HEK293 (cell line): Measurements from ENCODE around the gene GRM2.

Experiments
- ATF2 ChIP-seq: fragments of 450-650 bp; formaldehyde crosslinking; IDR thresholded peaks from 2 replicates; pipeline ENCODE4 v1.5.1; 2016; ENCODE audit warnings: missing biosample characterization, missing genetic modification characterization, low read depth
- GFI1B ChIP-seq: fragments of 450-650 bp; formaldehyde crosslinking; IDR thresholded peaks from 2 replicates; pipeline ENCODE4 v1.5.1; 2016; ENCODE audit warnings: missing biosample characterization, missing genetic modification characterization
- INSM2 ChIP-seq: fragments of 450-650 bp; formaldehyde crosslinking; IDR thresholded peaks from 2 replicates; pipeline ENCODE4 v1.5.1; 2016; ENCODE audit warnings: missing biosample characterization, missing genetic modification characterization
- KLF1 ChIP-seq: fragments of 450-650 bp; formaldehyde crosslinking; IDR thresholded peaks from 2 replicates; pipeline ENCODE4 v1.5.1; 2016; ENCODE audit warnings: missing biosample characterization, missing genetic modification characterization
- KLF9 ChIP-seq: fragments of 450-650 bp; formaldehyde crosslinking; IDR thresholded peaks from 2 replicates; pipeline ENCODE4 v1.5.1; 2016; ENCODE audit warnings: missing biosample characterization, missing genetic modification characterization, low read depth
- MEIS1 ChIP-seq: sonication (generic); formaldehyde crosslinking; IDR thresholded peaks from 2 replicates; pipeline ENCODE4 v1.8.1; 2022; ENCODE audit warnings: missing genetic modification reagents, mild to moderate bottlenecking, borderline replicate concordance
- MYNN ChIP-seq: fragments of 450-650 bp; formaldehyde crosslinking; IDR thresholded peaks from 2 replicates; pipeline ENCODE4 v1.5.1; 2016; ENCODE audit warnings: missing biosample characterization, missing genetic modification characterization, borderline replicate concordance
- PRDM10 ChIP-seq: fragments of 450-650 bp; formaldehyde crosslinking; IDR thresholded peaks from 2 replicates; pipeline ENCODE4 v1.5.1; 2016; ENCODE audit warnings: missing biosample characterization, missing genetic modification characterization
- SETDB1 ChIP-seq: IDR thresholded peaks from one replicate; pipeline ENCODE4 v1.6.1; 2017; ENCODE audit warnings: mild to moderate bottlenecking, low read length, moderate library complexity, mixed read lengths; ENCODE audit not compliant: insufficient read length
- ZBTB10 ChIP-seq: fragments of 450-650 bp; formaldehyde crosslinking; IDR thresholded peaks from 2 replicates; pipeline ENCODE4 v1.5.1; 2016; ENCODE audit warnings: missing biosample characterization, missing genetic modification characterization
- ZBTB17 ChIP-seq: fragments of 450-650 bp; formaldehyde crosslinking; IDR thresholded peaks from 2 replicates; pipeline ENCODE4 v1.5.1; 2016; ENCODE audit warnings: missing biosample characterization, missing genetic modification characterization
- ZFP37 ChIP-seq: fragments of 450-650 bp; formaldehyde crosslinking; IDR thresholded peaks from 2 replicates; pipeline ENCODE4 v1.5.1; 2016; ENCODE audit warnings: missing biosample characterization, missing genetic modification characterization
- ZFP41 ChIP-seq: fragments of 450-650 bp; formaldehyde crosslinking; IDR thresholded peaks from 2 replicates; pipeline ENCODE4 v1.5.1; 2016; ENCODE audit warnings: missing biosample characterization, missing genetic modification characterization, borderline replicate concordance
- ZNF112 ChIP-seq: fragments of 450-650 bp; formaldehyde crosslinking; IDR thresholded peaks from 2 replicates; pipeline ENCODE4 v1.5.0; 2017; ENCODE audit warnings: missing biosample characterization, missing genetic modification characterization
- ZNF121 ChIP-seq: fragments of 450-650 bp; formaldehyde crosslinking; IDR thresholded peaks from 2 replicates; pipeline ENCODE4 v1.5.1; 2016; ENCODE audit warnings: missing biosample characterization, missing genetic modification characterization
- ZNF132 ChIP-seq: fragments of 450-650 bp; formaldehyde crosslinking; IDR thresholded peaks from 2 replicates; pipeline ENCODE4 v1.5.1; 2017; ENCODE audit warnings: missing biosample characterization, missing genetic modification characterization, borderline replicate concordance
- ZNF157 ChIP-seq: fragments of 450-650 bp; formaldehyde crosslinking; IDR thresholded peaks from 2 replicates; pipeline ENCODE4 v1.5.1; 2016; ENCODE audit warnings: missing biosample characterization, missing genetic modification characterization
- ZNF184 ChIP-seq: fragments of 450-650 bp; IDR thresholded peaks from 2 replicates; pipeline ENCODE4 v1.5.1; 2018; ENCODE audit warnings: missing biosample characterization, mild to moderate bottlenecking, missing genetic modification characterization
- ZNF292 ChIP-seq: fragments of 450-650 bp; formaldehyde crosslinking; IDR thresholded peaks from 2 replicates; pipeline ENCODE4 v1.5.1; 2016; ENCODE audit warnings: low read depth, missing biosample characterization, missing genetic modification characterization, borderline replicate concordance
- ZNF341 ChIP-seq: fragments of 450-650 bp; formaldehyde crosslinking; IDR thresholded peaks from 2 replicates; pipeline ENCODE4; 2016; ENCODE audit warnings: low read depth, missing biosample characterization, missing genetic modification characterization
- ZNF404 ChIP-seq: fragments of 450-650 bp; formaldehyde crosslinking; IDR thresholded peaks from 2 replicates; pipeline ENCODE4 v1.5.1; 2017; ENCODE audit warnings: missing biosample characterization, missing genetic modification characterization
- ZNF48 ChIP-seq: fragments of 450-650 bp; formaldehyde crosslinking; IDR thresholded peaks from 2 replicates; pipeline ENCODE4 v1.5.1; 2016; ENCODE audit warnings: missing biosample characterization, missing genetic modification characterization
- ZNF488 ChIP-seq: fragments of 450-650 bp; formaldehyde crosslinking; IDR thresholded peaks from 2 replicates; pipeline ENCODE4 v1.5.1; 2016; ENCODE audit warnings: missing biosample characterization, missing genetic modification characterization
- ZNF596 ChIP-seq: fragments of 450-650 bp; IDR thresholded peaks from 2 replicates; pipeline ENCODE4 v1.5.0; 2018; ENCODE audit warnings: missing biosample characterization, mild to moderate bottlenecking, missing genetic modification characterization, moderate library complexity
- ZNF677 ChIP-seq: fragments of 450-650 bp; IDR thresholded peaks from 2 replicates; pipeline ENCODE4 v1.5.0; 2018; ENCODE audit warnings: missing biosample characterization, mild to moderate bottlenecking, missing genetic modification characterization, moderate library complexity
- ZNF777 ChIP-seq: fragments of 450-650 bp; formaldehyde crosslinking; IDR thresholded peaks from 2 replicates; pipeline ENCODE4 v1.5.1; 2017; ENCODE audit warnings: missing biosample characterization, missing genetic modification characterization, borderline replicate concordance
- ZNF791 ChIP-seq: fragments of 450-650 bp; formaldehyde crosslinking; IDR thresholded peaks from 2 replicates; pipeline ENCODE4 v1.5.1; 2016; ENCODE audit warnings: missing biosample characterization, missing genetic modification characterization
- ZNF792 ChIP-seq: fragments of 450-650 bp; formaldehyde crosslinking; IDR thresholded peaks from 2 replicates; pipeline ENCODE4 v1.5.1; 2016; ENCODE audit warnings: missing biosample characterization, missing genetic modification characterization
- ZNF830 ChIP-seq: fragments of 450-650 bp; IDR thresholded peaks from 2 replicates; pipeline ENCODE4 v1.5.0; 2018; ENCODE audit warnings: missing biosample characterization, missing genetic modification characterization, low read depth, mild to moderate bottlenecking, moderate library complexity
- ZNF843 ChIP-seq: fragments of 450-650 bp; formaldehyde crosslinking; IDR thresholded peaks from 2 replicates; pipeline ENCODE4 v1.5.1; 2016; ENCODE audit warnings: missing biosample characterization, missing genetic modification characterization

Gene GRM2

GRCh38 chr3:51670823-51671733, 35.8 kb upstream of the GRM2 start, which contains the start of gene TEX264 (continued):
- TF ChIP-seq ATF2 (tag by site-specific recombination), result no peak
- TF ChIP-seq ZNF596 (tag by site-specific recombination), result no peak
- TF ChIP-seq ZNF830 (tag by site-specific recombination), result no peak
- no peak for TF ChIP-seq SETDB1
- TF ChIP-seq ZNF677, result no peak
- TF ChIP-seq ZNF791 (tag by site-specific recombination), result no peak
- TF ChIP-seq ZNF121 (tag by site-specific recombination), result no peak
- TF ChIP-seq ZNF404 (tag by site-specific recombination), result no peak
- TF ChIP-seq ZNF112, result no peak
- TF ChIP-seq ZBTB17 (tag by site-specific recombination), result peak; percentile 65; the same call in 1 of the 2 replicates
- no peak for TF ChIP-seq ZNF157 (tag by site-specific recombination)
- TF ChIP-seq ZNF792 (tag by site-specific recombination), result no peak
- TF ChIP-seq ZNF292 (tag by site-specific recombination), result no peak
- no peak for TF ChIP-seq INSM2 (tag by site-specific recombination)
- no peak for TF ChIP-seq ZNF488 (tag by site-specific recombination)
- TF ChIP-seq ZNF184, result no peak
- TF ChIP-seq ZNF843 (tag by site-specific recombination), result no peak
- TF ChIP-seq ZFP41 (tag by site-specific recombination), result no peak
- no peak for TF ChIP-seq ZNF48 (tag by site-specific recombination)
- TF ChIP-seq PRDM10 (tag by site-specific recombination), result no peak
- TF ChIP-seq MYNN, result no peak
- no peak for TF ChIP-seq MEIS1 (CRISPR knock-in tag)
- TF ChIP-seq ZNF132 (tag by site-specific recombination), result no peak
- TF ChIP-seq ZFP37 (tag by site-specific recombination), result 0 out of 2 replicates have a peak, but pooled peaks have one; percentile 56
- peak; percentile 94 for TF ChIP-seq ZNF341
- no peak for TF ChIP-seq ZNF777
- TF ChIP-seq ZBTB10, result no peak
- TF ChIP-seq KLF9 (tag by site-specific recombination), result no peak
- peak; percentile 36; the same call in 1 of the 2 replicates for TF ChIP-seq KLF1 (tag by site-specific recombination)
- no peak for TF ChIP-seq GFI1B (tag by site-specific recombination)
